Stimulated activated CD8-positive, alpha-beta memory T cell treated with anti-CD3 and anti-CD28 coated beads, Interleukin-7, amount 100 ng/mL, for 4 hours (primary cell): ENCODE results near the gene LDHD.

Source experiments
- DNase-seq, 2 donors: peaks; one replicate each; pipeline ENCODE4 v3.0.0-alpha.2; 2020; ENCODE audit warnings: low read depth in 2 of 2

LDHD gene

DNA sequence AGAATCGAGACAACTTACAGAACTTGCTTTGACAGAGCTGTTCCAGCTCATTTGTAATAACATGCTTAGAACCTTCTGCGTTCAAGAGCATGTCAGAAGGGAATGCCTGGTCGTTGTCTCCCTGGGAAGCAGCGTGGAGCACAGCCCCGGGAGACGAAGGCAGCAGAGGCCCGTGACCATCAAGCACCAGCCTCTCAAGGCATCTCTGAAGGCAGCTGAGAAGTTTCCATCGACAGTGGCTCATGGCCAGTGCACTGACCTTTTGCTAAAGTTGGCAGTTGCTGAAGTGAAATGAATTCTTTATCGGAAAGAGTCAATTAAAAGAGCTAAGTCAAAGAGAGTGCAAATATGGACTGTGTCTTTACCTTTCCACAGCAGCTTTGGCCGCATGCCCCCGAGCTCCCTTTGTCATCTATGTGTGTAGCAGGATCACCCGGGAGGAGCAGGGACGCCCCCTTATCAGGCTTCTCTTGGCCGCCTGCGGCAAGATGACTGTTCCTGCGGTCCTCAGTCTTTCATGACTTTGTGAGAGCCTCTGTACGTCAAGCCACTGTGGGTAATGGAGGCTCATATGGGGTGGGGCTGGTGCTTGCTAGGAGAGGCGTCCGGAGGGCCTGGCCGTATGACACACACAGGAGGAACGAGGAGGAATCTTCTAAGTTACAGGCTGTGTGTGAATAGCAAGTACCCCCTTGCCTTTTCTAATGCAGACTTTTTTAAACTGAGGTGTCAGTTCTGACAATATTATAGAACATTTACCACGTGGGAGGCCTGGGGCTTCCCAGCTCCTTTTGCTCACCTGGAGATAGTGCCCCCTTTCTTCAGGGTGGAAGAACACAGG is 54.2 kb downstream of the LDHD start:
- no peak for DNase-seq
